MM.1S (cell line): Measurements from ENCODE around the gene TOMM40.

Source experiments
- DNase-seq: peaks from one replicate; pipeline ENCODE4 v3.0.0-alpha.2; 2015
- H2AFZ ChIP-seq: fragments of 300-600 bp; sonication (generic); 2 replicates; pipeline ENCODE4 v1.6.0; 2016; ENCODE audit warnings: antibody characterized with exemption, low read length
- H3F3A ChIP-seq: fragments of 300-600 bp; sonication (generic); 2 replicates; pipeline ENCODE4 v1.6.1; 2016; ENCODE audit warnings: mild to moderate bottlenecking, antibody characterized with exemption, low read length, moderate library complexity, mixed read lengths; ENCODE audit not compliant: insufficient read depth
- H3K27ac ChIP-seq: fragments of 300-600 bp; sonication (generic); 2 replicates; pipeline ENCODE4 v1.5.1; 2016; ENCODE audit warnings: mild to moderate bottlenecking, low read length
- H3K27me3 ChIP-seq: fragments of 300-600 bp; sonication (generic); replicated peaks from 2 replicates; pipeline ENCODE4 v1.6.0; 2016; ENCODE audit warnings: low read length; ENCODE audit not compliant: insufficient read depth
- H3K36me3 ChIP-seq: fragments of 300-600 bp; sonication (generic); replicated peaks from 2 replicates; pipeline ENCODE4 v1.6.1; 2016; ENCODE audit warnings: mild to moderate bottlenecking, low read length, mixed read lengths; ENCODE audit not compliant: insufficient read depth
- H3K4me1 ChIP-seq: fragments of 300-600 bp; sonication (generic); 2 replicates; pipeline ENCODE4 v1.6.1; 2016; ENCODE audit warnings: low read length, mixed read lengths
- H3K4me2 ChIP-seq: fragments of 300-600 bp; sonication (generic); 2 replicates; pipeline ENCODE4 v1.6.0; 2016; ENCODE audit warnings: low read depth, low read length
- H3K4me3 ChIP-seq: fragments of 300-600 bp; sonication (generic); 2 replicates; pipeline ENCODE4 v1.5.1; 2016; ENCODE audit warnings: low read length, mixed read lengths
- H3K79me2 ChIP-seq: fragments of 300-600 bp; sonication (generic); 2 replicates; pipeline ENCODE4 v1.6.1; 2016; ENCODE audit warnings: mixed run types, low read length, mixed read lengths
- H3K9ac ChIP-seq: fragments of 300-600 bp; sonication (generic); 2 replicates; pipeline ENCODE4 v1.6.1; 2016; ENCODE audit warnings: low read length, mixed read lengths
- H3K9me2 ChIP-seq: fragments of 300-600 bp; sonication (generic); replicated peaks from 2 replicates; pipeline ENCODE4 v1.6.1; 2016; ENCODE audit warnings: mild to moderate bottlenecking, low read length, mixed read lengths; ENCODE audit not compliant: insufficient read depth
- H3K9me3 ChIP-seq: fragments of 300-600 bp; sonication (generic); replicated peaks from 2 replicates; pipeline ENCODE4 v1.6.1; 2016; ENCODE audit warnings: mild to moderate bottlenecking, low read length, mixed read lengths; ENCODE audit not compliant: insufficient read depth
- H4K20me1 ChIP-seq: fragments of 300-600 bp; sonication (generic); 2 replicates; pipeline ENCODE4 v1.6.1; 2016; ENCODE audit warnings: mild to moderate bottlenecking, low read length, moderate library complexity, mixed read lengths; ENCODE audit not compliant: insufficient read depth
- EZH2 ChIP-seq: fragments of 300-600 bp; sonication (generic); optimal IDR thresholded peaks from 2 replicates; pipeline ENCODE3; 2017; ENCODE audit warnings: low read depth, mild to moderate bottlenecking, antibody characterized with exemption, low read length, mixed read lengths
- EZH2phosphoT487 ChIP-seq: fragments of 300-600 bp; sonication (generic); IDR thresholded peaks from 2 replicates; pipeline ENCODE4 v1.6.1; 2018; ENCODE audit warnings: antibody characterized with exemption, low read length
- TF ChIP-seq, protein P1 (sequence below): fragments of 300-600 bp; sonication (generic); IDR thresholded peaks from 2 replicates; pipeline ENCODE4 v1.5.1; 2016; ENCODE audit warnings: antibody characterized with exemption, low read length, mixed read lengths

TOMM40 gene

DNA sequence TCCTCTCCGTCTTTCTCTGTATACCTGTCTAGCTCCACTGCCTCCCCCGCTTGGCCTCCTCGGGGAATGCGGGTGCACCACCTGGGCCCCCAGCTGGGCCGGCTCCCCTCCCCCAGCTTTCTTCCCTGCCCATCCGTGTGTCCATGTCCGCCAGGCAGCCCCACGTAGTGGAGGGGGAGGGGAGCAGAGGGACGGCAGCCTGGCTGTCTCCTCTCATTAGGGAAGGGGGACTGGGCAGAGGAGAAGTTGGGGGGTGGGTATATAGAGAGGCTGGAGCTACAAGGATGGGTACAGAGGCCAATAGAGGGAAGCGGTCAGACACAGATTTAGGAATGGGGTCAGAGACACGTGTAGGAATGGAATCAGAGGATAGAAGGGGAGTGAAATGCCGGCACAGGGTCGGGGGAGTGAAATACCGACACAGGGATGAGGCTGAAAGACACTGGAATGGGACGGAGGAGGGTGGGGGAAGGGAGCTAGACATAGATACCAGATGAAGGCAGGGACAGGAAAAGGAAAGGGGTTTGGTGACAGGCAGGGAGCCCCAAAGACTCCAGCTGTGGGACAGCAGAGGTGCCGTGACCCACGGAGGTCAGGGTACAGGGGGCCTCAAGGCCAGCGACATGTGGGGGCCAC lies 42.1 kb upstream of the TOMM40 start:
- Histone ChIP-seq H4K20me1 (no peaks in the 10 kb centered on the region), H3K4me3 (no peak overlapping the region), H3K4me2 (no peak overlapping the region)

DNA sequence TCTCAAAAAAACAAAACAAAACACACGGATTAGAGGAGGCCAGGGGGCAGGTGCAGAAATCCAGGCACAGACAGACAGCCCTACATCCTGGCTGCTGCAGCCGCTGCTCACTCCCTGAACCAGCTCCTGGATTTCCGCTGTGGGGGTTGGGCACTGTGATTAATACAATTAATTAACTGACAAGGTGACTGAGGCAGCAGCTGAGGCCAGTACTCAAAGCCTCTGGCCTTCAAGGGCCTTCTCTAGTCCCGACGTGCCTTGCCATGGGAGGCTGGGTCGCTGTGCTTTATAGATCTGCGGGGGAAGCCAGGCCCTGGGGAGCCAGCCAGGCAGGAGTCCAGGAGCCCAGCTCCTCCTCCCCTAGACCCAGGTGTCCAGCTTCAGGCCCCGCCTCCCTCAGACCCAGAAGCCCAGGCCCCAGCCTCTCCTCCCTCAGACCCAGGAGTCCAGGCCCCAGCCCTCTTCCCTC lies 40.4 kb upstream of the TOMM40 start:
- Histone ChIP-seq H3K9me2 (no peaks in the 10 kb centered on the region), H3K36me3 (no peaks in the 10 kb centered on the region), H3K79me2 (no peaks in the 10 kb centered on the region), H2AFZ (no peak overlapping the region), H3K4me2 (no peak overlapping the region), H3K27me3 (peaks cover 87% of the 10 kb centered on the region), H3K9me3 (no peaks in the 10 kb centered on the region), H3K27ac (no peak overlapping the region), H3F3A (no peaks in the 10 kb centered on the region; the same call in 1 of the 2 replicates), H3K4me3 (no peak overlapping the region), H3K4me1 (peaks cover 9% of the 10 kb centered on the region; the same call in 1 of the 2 replicates), H4K20me1 (no peaks in the 10 kb centered on the region), H3K9ac (no peak overlapping the region)
- DNase-seq = no peak
- TF ChIP-seq, protein P1, sequence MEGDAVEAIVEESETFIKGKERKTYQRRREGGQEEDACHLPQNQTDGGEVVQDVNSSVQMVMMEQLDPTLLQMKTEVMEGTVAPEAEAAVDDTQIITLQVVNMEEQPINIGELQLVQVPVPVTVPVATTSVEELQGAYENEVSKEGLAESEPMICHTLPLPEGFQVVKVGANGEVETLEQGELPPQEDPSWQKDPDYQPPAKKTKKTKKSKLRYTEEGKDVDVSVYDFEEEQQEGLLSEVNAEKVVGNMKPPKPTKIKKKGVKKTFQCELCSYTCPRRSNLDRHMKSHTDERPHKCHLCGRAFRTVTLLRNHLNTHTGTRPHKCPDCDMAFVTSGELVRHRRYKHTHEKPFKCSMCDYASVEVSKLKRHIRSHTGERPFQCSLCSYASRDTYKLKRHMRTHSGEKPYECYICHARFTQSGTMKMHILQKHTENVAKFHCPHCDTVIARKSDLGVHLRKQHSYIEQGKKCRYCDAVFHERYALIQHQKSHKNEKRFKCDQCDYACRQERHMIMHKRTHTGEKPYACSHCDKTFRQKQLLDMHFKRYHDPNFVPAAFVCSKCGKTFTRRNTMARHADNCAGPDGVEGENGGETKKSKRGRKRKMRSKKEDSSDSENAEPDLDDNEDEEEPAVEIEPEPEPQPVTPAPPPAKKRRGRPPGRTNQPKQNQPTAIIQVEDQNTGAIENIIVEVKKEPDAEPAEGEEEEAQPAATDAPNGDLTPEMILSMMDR = no peak
- TF ChIP-seq EZH2phosphoT487 (no peak), EZH2 (no peak)

More for the DNA sequence above, 42.1 kb upstream of the TOMM40 start:
- Histone ChIP-seq H3K79me2 (no peaks in the 10 kb centered on the region), H2AFZ (no peak overlapping the region), H3K9me3 (no peaks in the 10 kb centered on the region), H3K27ac (no peak overlapping the region), H3K4me1 (peaks cover 17% of the 10 kb centered on the region), H3K9me2 (no peaks in the 10 kb centered on the region), H3K36me3 (no peaks in the 10 kb centered on the region), H3F3A (no peaks in the 10 kb centered on the region; the same call in 1 of the 2 replicates), H3K9ac (no peak overlapping the region), H3K27me3 (peaks cover 73% of the 10 kb centered on the region)
- no peak for TF ChIP-seq EZH2phosphoT487
- TF ChIP-seq, protein P1 = no peak
- DNase-seq = no peak

DNA sequence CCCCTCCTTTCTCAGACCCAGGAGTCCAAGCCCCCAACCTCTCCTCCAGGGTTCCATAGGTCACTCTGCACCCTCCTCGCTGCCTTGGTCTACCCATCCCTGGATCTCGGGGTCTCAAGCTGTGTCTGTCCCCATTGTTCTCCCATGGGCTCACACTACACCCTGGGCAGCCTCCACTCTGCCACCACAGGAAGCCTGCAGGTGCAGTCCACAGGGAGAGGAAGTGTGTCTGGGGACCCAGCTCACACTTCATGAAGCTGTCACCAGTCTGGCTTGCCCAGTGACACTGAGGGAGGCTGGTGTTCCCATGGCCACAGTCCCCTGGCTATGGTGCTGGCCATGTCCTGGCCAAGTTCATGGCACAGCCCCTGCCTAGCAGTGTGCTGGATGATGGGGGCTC lies 39.6 kb upstream of the TOMM40 start:
- Histone ChIP-seq H3K9me3 (no peaks in the 10 kb centered on the region), H2AFZ (no peak overlapping the region), H3K4me3 (no peak overlapping the region), H3K4me1 (peaks cover 9% of the 10 kb centered on the region; the same call in 1 of the 2 replicates), H3F3A (no peaks in the 10 kb centered on the region; the same call in 1 of the 2 replicates), H3K79me2 (no peaks in the 10 kb centered on the region), H3K27ac (no peak overlapping the region), H3K9ac (no peak overlapping the region), H4K20me1 (no peaks in the 10 kb centered on the region), H3K4me2 (no peak overlapping the region), H3K9me2 (no peaks in the 10 kb centered on the region), H3K27me3 (peaks cover 94% of the 10 kb centered on the region), H3K36me3 (no peaks in the 10 kb centered on the region)
- no peak for DNase-seq
- TF ChIP-seq EZH2 = no peak
- TF ChIP-seq, protein P1 = no peak
- no peak for TF ChIP-seq EZH2phosphoT487
